RWPE2 (cell line): ENCODE measurements around the gene CISD3.

ENCODE experiments used
- ATAC-seq: fragments of 200-7000 bp; cut with Tn5 transposase; 3 replicates; pipeline ENCODE4 v1.9.1; 2021; ENCODE audit warnings: low read depth
- DNase-seq: peaks from one replicate; pipeline ENCODE4 v3.0.0-alpha.2; 2020; ENCODE audit warnings: low spot score
- H3K27ac ChIP-seq: fragments of 450-650 bp; 2 replicates; pipeline ENCODE4 v1.5.1; 2017; ENCODE audit warnings: mild to moderate bottlenecking; ENCODE audit not compliant: poor library complexity, severe bottlenecking
- H3K27me3 ChIP-seq: fragments of 250-450 bp; sonication (Bioruptor Pico); 2 replicates; pipeline ENCODE4 v1.5.1; 2021; ENCODE audit warnings: mild to moderate bottlenecking, moderate library complexity; ENCODE audit not compliant: insufficient read depth, poor library complexity, severe bottlenecking
- H3K36me3 ChIP-seq: fragments of 250-450 bp; sonication (Bioruptor Pico); 2 replicates; pipeline ENCODE4 v1.5.1; 2020; ENCODE audit warnings: low read depth, mild to moderate bottlenecking, moderate library complexity
- H3K4me1 ChIP-seq: fragments of 250-450 bp; sonication (Bioruptor Pico); 2 replicates; pipeline ENCODE4 v1.5.1; 2021; ENCODE audit warnings: mild to moderate bottlenecking, moderate library complexity; ENCODE audit not compliant: insufficient read depth, poor library complexity, severe bottlenecking
- H3K4me3 ChIP-seq: fragments of 250-450 bp; sonication (Bioruptor Pico); 2 replicates; pipeline ENCODE4 v1.5.1; 2021; ENCODE audit warnings: mild to moderate bottlenecking, moderate library complexity; ENCODE audit not compliant: severe bottlenecking
- H3K9me3 ChIP-seq: fragments of 250-450 bp; sonication (Bioruptor Pico); 2 replicates; pipeline ENCODE4 v1.5.1; 2021; ENCODE audit warnings: mild to moderate bottlenecking, moderate library complexity; ENCODE audit not compliant: severe bottlenecking
- CTCF ChIP-seq: fragments of 450-650 bp; IDR thresholded peaks from one replicate; pipeline ENCODE4 v1.5.1; 2017; ENCODE audit warnings: mild to moderate bottlenecking, moderate library complexity; ENCODE audit not compliant: poor library complexity, severe bottlenecking

The CISD3 gene

DNA sequence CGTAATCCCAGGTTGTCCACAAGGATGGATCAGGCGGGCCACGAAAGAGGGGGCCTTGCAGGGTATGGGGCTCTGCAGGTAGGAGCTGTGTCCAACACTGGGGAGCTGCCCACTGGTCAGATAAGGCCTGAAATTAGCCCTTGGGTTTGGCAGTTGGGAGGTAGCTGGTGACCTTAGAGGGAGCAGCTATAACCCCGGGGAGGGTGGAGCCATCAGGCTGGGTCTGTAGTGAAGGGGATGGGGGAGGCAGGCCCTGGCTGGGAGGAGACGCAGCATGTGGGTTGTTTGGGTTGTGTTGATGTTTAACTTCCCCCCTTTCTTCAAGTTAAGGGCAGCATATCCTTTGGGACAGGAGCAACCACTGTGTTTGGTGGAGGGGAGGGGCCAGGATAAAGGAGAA, 19.2 kb upstream of the CISD3 start:
- no peak for DNase-seq
- peaks cover 47% of the 10 kb centered on the region for H3K36me3 ChIP-seq
- no peak overlapping the region for H3K4me3 ChIP-seq
- no peak for TF ChIP-seq CTCF
- H3K9me3 ChIP-seq = no peaks in the 10 kb centered on the region
- H3K4me1 ChIP-seq = no peaks in the 10 kb centered on the region
- H3K27ac ChIP-seq = no peak overlapping the region
- ATAC-seq = no peak
- no peaks in the 10 kb centered on the region for H3K27me3 ChIP-seq

GRCh38 chr17:38711792-38712571, 18.2 kb upstream of the CISD3 start:
- H3K27me3 ChIP-seq = no peaks in the 10 kb centered on the region
- DNase-seq = peak; percentile 42
- H3K27ac ChIP-seq = no peak overlapping the region
- no peak overlapping the region for H3K4me3 ChIP-seq
- no peak for TF ChIP-seq CTCF
- H3K4me1 ChIP-seq = no peaks in the 10 kb centered on the region
- peaks cover 47% of the 10 kb centered on the region for H3K36me3 ChIP-seq
- H3K9me3 ChIP-seq = no peaks in the 10 kb centered on the region
- no peak for ATAC-seq

- DNase-seq (peak; percentile 46), ATAC-seq (no peak)
- TF ChIP-seq CTCF = no peak
- no peaks in the 10 kb centered on the region for H3K27me3 ChIP-seq
- H3K36me3 ChIP-seq = peaks cover 48% of the 10 kb centered on the region
- H3K9me3 ChIP-seq = no peaks in the 10 kb centered on the region
- H3K4me3 ChIP-seq = no peak overlapping the region
- no peaks in the 10 kb centered on the region for H3K4me1 ChIP-seq
- H3K27ac ChIP-seq = no peak overlapping the region
Observed at GRCh38 chr17:38712593-38712992, 17.5 kb upstream of the CISD3 start.

- ATAC-seq = no peak
- Histone ChIP-seq H3K27me3 (no peaks in the 10 kb centered on the region), H3K27ac (no peak overlapping the region), H3K9me3 (no peaks in the 10 kb centered on the region), H3K4me1 (no peaks in the 10 kb centered on the region), H3K36me3 (peaks cover 48% of the 10 kb centered on the region), H3K4me3 (no peak overlapping the region)
- no peak for TF ChIP-seq CTCF
- DNase-seq = no peak
Observed at GRCh38 chr17:38713456-38714075, 16.6 kb upstream of the CISD3 start.
